HUES48 (cell line): Measurements from ENCODE around the gene FMOD.

Experiments
- H3K27ac ChIP-seq: one replicate; pipeline ENCODE4 v1.7.0; 2013; ENCODE audit warnings: low read depth, low read length, inconsistent platforms
- H3K27me3 ChIP-seq: 2 replicates; pipeline ENCODE4 v1.6.1; 2013; ENCODE audit warnings: mild to moderate bottlenecking, low read length; ENCODE audit not compliant: control insufficient read depth, insufficient read depth
- H3K36me3 ChIP-seq: 2 replicates; pipeline ENCODE4 v1.6.1; 2013; ENCODE audit warnings: low read length; ENCODE audit not compliant: control insufficient read depth, insufficient read depth
- H3K4me1 ChIP-seq: 2 replicates; pipeline ENCODE4 v1.6.1; 2013; ENCODE audit warnings: mild to moderate bottlenecking, low read length; ENCODE audit not compliant: control insufficient read depth, insufficient read depth
- H3K4me3 ChIP-seq: 2 replicates; pipeline ENCODE4 v1.5.1; 2013; ENCODE audit warnings: mild to moderate bottlenecking, low read depth, low read length
- H3K9ac ChIP-seq: 2 replicates; pipeline ENCODE4 v1.6.1; 2013; ENCODE audit warnings: mild to moderate bottlenecking, low read depth, low read length, moderate library complexity
- H3K9me3 ChIP-seq: 2 replicates; pipeline ENCODE4 v1.6.1; 2013; ENCODE audit warnings: low read length; ENCODE audit not compliant: control insufficient read depth, insufficient read depth

The FMOD gene

DNA sequence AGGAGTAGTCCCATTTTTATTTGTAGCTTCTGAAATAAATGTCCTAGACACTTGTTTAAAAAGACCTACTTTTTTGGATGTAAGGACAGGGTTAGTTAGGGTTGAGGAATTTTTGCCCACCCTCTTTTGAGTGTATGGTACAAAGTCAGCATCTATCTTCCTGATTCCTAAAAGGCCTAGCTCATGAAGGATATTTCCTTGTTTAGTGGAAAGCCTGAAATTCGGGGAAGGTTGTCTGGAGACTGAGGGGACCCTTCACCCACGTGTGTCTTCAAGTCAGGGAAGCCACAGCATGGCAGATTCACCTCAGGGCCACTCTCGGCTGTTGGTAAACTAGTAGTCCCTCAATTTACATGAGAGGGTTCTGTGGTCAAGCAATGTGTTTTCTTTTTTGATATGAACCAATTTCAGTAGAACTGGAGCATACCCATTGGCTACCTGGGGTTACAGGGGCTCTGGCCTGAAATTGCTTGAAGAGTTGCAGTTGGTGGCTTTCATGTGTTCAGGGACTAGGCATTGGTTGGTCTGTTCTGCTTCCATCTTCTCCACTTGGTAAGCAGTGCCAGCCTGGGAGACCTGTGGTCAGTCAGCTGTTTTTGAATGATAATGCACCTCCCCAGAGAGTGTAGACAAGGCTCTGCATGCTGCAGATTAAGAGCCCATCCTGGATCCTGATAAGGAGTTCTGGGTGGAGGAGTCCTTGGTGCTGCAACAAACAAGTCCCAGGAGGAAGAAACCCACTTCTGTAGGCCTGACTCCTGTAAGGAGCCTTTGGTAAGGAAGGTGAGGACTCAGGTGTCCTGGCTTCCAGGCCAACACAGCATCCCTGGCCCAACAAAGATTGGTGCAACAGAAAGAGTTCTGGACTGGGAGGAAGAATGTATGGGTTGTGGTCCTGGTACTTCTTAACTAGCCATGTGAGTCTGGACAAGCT, 39.3 kb downstream of the FMOD start:
- Histone ChIP-seq H3K4me1 (peaks cover 23% of the 10 kb centered on the region), H3K27ac (no peak overlapping the region), H3K27me3 (peaks cover 70% of the 10 kb centered on the region), H3K9ac (no peak overlapping the region), H3K36me3 (no peaks in the 10 kb centered on the region), H3K9me3 (no peaks in the 10 kb centered on the region), H3K4me3 (no peak overlapping the region)

DNA sequence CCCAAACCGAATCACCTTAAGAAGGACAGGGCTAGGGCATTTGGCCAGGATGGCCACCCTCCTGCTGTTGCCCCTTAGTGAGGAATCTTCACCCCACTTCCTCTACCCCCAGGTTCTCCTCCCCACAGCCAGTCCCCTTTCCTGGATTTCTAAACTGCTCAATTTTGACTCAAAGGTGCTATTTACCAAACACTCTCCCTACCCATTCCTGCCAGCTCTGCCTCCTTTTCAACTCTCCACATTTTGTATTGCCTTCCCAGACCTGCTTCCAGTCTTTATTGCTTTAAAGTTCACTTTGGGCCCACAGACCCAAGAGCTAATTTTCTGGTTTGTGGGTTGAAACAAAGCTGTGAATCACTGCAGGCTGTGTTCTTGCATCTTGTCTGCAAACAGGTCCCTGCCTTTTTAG, 42.0 kb downstream of the FMOD start:
- Histone ChIP-seq H3K9me3 (no peaks in the 10 kb centered on the region), H3K27me3 (peaks cover 87% of the 10 kb centered on the region), H3K4me3 (no peak overlapping the region), H3K9ac (no peak overlapping the region), H3K36me3 (no peaks in the 10 kb centered on the region), H3K4me1 (peaks cover 36% of the 10 kb centered on the region), H3K27ac (no peak overlapping the region)

DNA sequence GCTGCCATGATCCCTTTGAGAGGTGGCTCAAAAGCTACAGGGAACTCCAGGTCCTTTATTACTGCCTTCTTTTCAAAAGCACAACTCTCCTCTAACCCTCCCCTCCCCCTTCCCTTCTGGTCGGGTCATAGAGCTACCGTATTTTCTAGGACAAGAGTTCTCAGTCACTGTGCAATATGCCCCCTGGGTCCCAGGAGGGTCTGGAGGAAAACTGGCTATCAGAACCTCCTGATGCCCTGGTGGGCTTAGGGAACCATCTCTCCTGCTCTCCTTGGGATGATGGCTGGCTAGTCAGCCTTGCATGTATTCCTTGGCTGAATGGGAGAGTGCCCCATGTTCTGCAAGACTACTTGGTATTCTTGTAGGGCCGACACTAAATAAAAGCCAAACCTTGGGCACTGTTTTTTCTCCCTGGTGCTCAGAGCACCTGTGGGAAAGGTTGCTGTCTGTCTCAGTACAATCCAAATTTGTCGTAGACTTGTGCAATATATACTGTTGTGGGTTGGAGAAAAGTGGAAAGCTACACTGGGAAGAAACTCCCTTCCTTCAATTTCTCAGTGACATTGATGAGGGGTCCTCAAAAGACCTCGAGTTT, 42.5 kb downstream of the FMOD start:
- Histone ChIP-seq H3K9ac (no peak overlapping the region), H3K36me3 (no peaks in the 10 kb centered on the region), H3K27ac (peak overlapping the region; percentile 72), H3K9me3 (no peaks in the 10 kb centered on the region), H3K27me3 (peaks cover 90% of the 10 kb centered on the region), H3K4me1 (peaks cover 36% of the 10 kb centered on the region), H3K4me3 (peak overlapping the region; percentile 10)

DNA sequence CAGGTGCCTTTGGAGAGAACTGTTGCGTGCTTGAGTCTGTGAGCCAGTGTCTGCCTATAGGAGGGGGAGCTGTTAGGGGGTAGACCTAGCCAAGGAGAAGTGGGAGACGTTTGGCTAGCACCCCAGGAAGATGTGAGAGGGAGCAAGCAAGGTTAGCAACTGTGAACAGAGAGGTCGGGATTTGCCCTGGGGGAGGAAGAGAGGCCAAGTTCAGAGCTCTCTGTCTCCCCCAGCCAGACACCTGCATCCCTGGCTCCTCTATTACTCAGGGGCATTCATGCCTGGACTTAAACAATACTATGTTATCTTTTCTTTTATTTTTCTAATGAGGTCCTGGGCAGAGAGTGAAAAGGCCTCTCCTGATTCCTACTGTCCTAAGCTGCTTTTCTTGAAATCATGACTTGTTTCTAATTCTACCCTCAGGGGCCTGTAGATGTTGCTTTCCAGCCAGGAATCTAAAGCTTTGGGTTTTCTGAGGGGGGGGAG, 43.2 kb downstream of the FMOD start:
- peaks cover 36% of the 10 kb centered on the region for H3K4me1 ChIP-seq
- peak overlapping the region; percentile 10 for H3K4me3 ChIP-seq
- H3K27me3 ChIP-seq: peaks cover 91% of the 10 kb centered on the region
- H3K9ac ChIP-seq: no peak overlapping the region
- peak overlapping the region; percentile 72 for H3K27ac ChIP-seq
- H3K36me3 ChIP-seq: no peaks in the 10 kb centered on the region
- no peaks in the 10 kb centered on the region for H3K9me3 ChIP-seq

DNA sequence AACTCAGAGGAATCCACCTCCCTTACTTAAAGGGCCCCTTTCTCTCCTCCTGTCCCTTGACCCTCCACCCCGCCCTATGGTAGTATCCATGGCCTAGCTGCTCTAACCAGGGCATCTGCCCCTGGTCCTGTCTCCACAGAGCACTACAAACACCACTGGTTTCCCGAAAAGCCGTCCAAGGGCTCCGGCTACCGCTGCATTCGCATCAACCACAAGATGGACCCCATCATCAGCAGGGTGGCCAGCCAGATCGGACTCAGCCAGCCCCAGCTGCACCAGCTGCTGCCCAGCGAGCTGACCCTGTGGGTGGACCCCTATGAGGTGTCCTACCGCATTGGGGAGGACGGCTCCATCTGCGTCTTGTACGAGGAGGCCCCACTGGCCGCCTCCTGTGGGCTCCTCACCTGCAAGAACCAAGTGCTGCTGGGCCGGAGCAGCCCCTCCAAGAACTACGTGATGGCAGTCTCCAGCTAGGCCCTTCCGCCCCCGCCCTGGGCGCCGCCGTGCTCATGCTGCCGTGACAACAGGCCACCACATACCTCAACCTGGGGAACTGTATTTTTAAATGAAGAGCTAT, 43.9 kb downstream of the FMOD start:
- Histone ChIP-seq H3K9me3 (no peaks in the 10 kb centered on the region), H3K4me1 (peaks cover 36% of the 10 kb centered on the region), H3K9ac (no peak overlapping the region), H3K36me3 (no peaks in the 10 kb centered on the region), H3K27me3 (peaks cover 94% of the 10 kb centered on the region), H3K4me3 (peak overlapping the region; percentile 41), H3K27ac (no peak overlapping the region)

DNA sequence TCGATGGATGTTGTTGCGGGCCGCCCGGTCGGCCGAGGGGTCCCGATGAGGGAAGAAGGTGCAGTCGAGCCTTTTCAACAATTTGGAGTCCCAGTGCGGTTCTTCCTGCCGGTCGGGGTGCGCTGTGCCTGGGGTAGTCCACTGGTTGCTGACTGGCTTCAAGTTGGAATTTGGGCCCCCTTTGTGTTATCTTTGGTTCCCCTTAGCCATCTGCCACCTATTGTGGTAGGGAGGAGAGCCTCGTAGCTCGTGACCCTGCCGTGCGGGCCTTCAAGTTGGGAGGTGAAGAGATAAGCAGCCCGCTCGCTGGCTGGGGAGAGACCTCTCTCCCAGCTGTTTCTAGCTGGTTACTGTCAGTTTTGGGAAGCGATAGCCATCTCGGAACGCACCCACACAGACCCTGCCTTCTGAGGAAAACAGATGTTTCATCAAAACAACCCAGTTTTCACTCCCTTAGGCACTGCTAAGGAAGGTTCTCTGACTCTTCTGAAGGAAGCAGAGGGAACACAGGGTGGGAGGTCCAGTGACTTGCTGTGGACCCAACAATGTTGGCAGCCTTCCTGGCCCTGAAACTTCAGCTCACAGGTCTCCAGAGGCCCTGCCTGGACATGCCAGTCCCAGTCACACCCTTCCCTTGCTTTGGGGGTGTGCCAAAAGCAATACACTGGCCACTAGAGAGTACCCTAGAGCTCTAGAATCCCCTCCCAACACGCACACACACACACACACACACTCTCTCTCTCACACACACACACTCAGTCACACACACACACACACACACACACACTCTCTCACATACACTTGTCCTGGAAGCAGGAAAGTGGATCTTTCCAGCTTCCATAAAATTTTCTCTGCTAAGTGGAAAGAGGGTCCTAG, 44.6 kb downstream of the FMOD start:
- Histone ChIP-seq H3K36me3 (no peaks in the 10 kb centered on the region), H3K4me3 (peak overlapping the region; percentile 87), H3K9me3 (no peaks in the 10 kb centered on the region), H3K27me3 (peaks cover 89% of the 10 kb centered on the region), H3K4me1 (peaks cover 36% of the 10 kb centered on the region), H3K27ac (peak overlapping the region; percentile 14), H3K9ac (peak overlapping the region; percentile 71)

DNA sequence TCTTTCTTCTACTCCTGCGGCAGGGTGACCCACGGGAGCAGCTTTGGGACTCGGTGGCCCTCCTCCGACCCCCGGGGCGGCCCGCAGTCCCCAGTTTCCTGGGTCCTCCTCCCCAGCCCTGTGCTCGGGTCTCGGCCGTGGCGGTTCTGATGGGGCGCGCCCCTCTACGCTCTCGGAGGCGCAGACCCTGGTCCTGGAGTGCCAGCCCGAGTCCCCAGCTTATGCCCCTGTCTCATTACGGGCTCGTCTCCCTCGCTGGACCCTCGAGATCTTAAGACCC, 45.2 kb downstream of the FMOD start:
- peaks cover 89% of the 10 kb centered on the region for H3K27me3 ChIP-seq

DNA sequence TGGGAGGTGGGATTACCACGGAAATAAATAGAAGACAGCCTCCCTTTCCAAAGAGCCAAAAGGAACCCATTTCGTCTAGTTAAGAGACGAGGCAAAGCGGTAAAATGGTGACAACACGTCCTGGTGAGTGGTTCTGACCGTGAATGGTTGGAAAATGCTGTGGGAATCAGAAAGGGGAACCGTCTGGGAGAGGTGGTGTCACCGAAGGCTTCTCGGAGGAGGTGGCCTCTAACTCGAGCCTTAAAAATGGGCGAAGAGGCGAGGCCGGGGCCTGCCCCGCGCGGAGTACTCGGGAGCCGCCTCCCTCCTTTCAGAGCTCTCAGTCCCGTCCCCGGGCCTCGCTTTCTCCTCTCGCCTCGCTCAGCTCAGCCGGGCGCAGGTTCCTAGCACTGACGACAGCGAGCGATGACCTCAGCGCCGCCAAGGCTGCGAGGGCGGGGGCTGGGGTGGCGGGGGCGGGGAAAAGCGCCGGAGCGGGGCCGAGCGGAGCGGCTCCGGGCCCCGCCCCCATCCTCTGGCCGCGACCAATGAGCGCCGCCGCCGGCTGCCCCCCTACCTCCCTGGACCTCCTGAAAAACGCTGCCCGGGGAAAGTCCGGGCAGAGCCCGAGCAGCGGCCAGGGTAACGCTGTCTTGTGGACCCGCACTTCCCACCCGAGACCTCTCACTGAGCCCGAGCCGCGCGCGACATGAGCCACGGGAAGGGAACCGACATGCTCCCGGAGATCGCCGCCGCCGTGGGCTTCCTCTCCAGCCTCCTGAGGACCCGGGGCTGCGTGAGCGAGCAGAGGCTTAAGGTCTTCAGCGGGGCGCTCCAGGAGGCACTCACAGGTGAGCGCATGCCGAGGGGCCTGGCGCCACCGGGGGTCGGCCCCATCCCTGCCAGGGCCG, 45.8 kb downstream of the FMOD start, which contains the start of gene BTG2:
Gene BTG2 (plus strand): TSS at position 601 of the 890 bp plus-strand sequence. CDS start 88 bp downstream, at position 689.
- H3K4me1 ChIP-seq: peaks cover 36% of the 10 kb centered on the region
- H3K36me3 ChIP-seq: no peaks in the 10 kb centered on the region
- H3K27me3 ChIP-seq: peaks cover 89% of the 10 kb centered on the region
- peak within 1 kb of the TSS; percentile 71 for H3K9ac ChIP-seq
- peak within 1 kb of the TSS; percentile 62 for H3K27ac ChIP-seq
- H3K9me3 ChIP-seq: no peaks in the 10 kb centered on the region
- peak within 1 kb of the TSS; percentile 87 for H3K4me3 ChIP-seq

More for the DNA sequence above, 45.2 kb downstream of the FMOD start:
- Histone ChIP-seq H3K4me3 (peak overlapping the region; percentile 87), H3K9ac (peak overlapping the region; percentile 71), H3K36me3 (no peaks in the 10 kb centered on the region), H3K9me3 (no peaks in the 10 kb centered on the region), H3K27ac (peak overlapping the region; percentile 46), H3K4me1 (peaks cover 36% of the 10 kb centered on the region)

DNA sequence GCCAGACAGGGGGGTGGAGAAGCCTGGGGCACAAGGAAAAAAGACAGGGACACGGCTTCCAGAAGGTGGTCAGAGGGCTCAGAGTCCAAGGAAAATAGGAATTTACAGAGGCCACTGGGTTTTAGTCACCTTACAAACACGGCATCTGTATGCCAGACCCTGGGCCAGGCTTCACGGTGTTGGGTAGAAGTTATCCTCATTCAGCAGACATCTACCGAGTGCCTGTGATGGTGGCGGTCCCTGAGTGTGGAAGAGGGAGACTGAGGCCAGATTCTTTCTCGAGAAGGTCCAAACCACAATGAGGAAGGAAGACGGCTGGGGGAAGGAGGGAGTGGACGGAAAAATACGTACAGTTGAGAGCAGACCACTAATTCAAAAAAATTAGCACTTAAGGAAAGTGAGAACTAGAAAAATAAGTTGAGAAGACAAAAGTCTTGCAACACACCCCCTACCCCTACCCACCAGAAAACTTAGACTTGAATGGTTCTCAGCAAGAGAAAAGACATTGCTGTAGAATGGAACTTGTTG, 46.5 kb downstream of the FMOD start:
- H3K4me3 ChIP-seq: peak overlapping the region; percentile 67
- H3K27me3 ChIP-seq: peaks cover 85% of the 10 kb centered on the region
- H3K4me1 ChIP-seq: peaks cover 36% of the 10 kb centered on the region
- H3K36me3 ChIP-seq: no peaks in the 10 kb centered on the region
- peak overlapping the region; percentile 59; the same call in 1 of the 2 replicates for H3K9ac ChIP-seq
- no peaks in the 10 kb centered on the region for H3K9me3 ChIP-seq
- peak overlapping the region; percentile 62 for H3K27ac ChIP-seq
